Spleen (tissue), 11 donors: ENCODE measurements around the gene ETNK2. TPM values are rescaled to one million over a fixed set of nuclear protein-coding genes. Genes with fewer than 3 reads are reported as not detected.

ENCODE experiments used
- DNase-seq: peaks from one replicate; pipeline ENCODE4 v3.0.0-alpha.2; 2020
- H3K27ac ChIP-seq, 8 donors: fragments of 200-600 bp; sonication (generic) in 7 of 8; 1 replicate in 4 of 8; 2 replicates in 4 of 8; pipeline versions ENCODE4 v1.5.0 to v1.8.0; 2016 to 2021; ENCODE audit warnings: inconsistent platforms in 4 of 8, mild to moderate bottlenecking in 4 of 8, moderate library complexity in 1 of 8
- H3K27me3 ChIP-seq, 7 donors: fragments of 200-600 bp; sonication (generic) in 6 of 7; replicated peaks in 1 of 7; 1 replicate in 4 of 7; 2 replicates in 3 of 7; pipeline versions ENCODE4 v1.5.0 to v1.8.0; 2016 to 2021; ENCODE audit warnings: inconsistent platforms in 3 of 7, mild to moderate bottlenecking in 1 of 7
- H3K36me3 ChIP-seq, 6 donors: fragments of 200-600 bp; sonication (generic) in 5 of 6; 1 replicate in 4 of 6; 2 replicates in 2 of 6; pipeline versions ENCODE4 v1.5.0 to v1.8.0; 2016 to 2021; ENCODE audit warnings: inconsistent platforms in 2 of 6
- H3K4me1 ChIP-seq, 6 donors: fragments of 200-600 bp; sonication (generic) in 5 of 6; 1 replicate in 3 of 6; 2 replicates in 3 of 6; pipeline versions ENCODE4 v1.5.0 to v1.8.0; 2016 to 2021; ENCODE audit warnings: inconsistent platforms in 3 of 6
- H3K4me3 ChIP-seq, 8 donors: fragments of 200-600 bp; sonication (generic) in 7 of 8; 1 replicate in 4 of 8; 2 replicates in 4 of 8; pipeline versions ENCODE4 v1.5.0 to v1.8.0; 2016 to 2021; ENCODE audit warnings: inconsistent platforms in 4 of 8, mild to moderate bottlenecking in 4 of 8, moderate library complexity in 2 of 8
- H3K9me3 ChIP-seq, 8 donors: fragments of 200-600 bp; sonication (generic) in 7 of 8; 1 replicate in 4 of 8; 2 replicates in 4 of 8; pipeline versions ENCODE4 v1.5.0 to v1.8.0; 2016 to 2021; ENCODE audit warnings: inconsistent platforms in 4 of 8
- CTCF ChIP-seq, 11 experiments: fragments of 200-600 bp in 7 of 11; fragments of 450-650 bp in 4 of 11; sonication (generic) in 4 of 11; IDR thresholded peaks in 8 of 11; conservative IDR thresholded peaks in 3 of 11; 1 replicate in 7 of 11; 2 replicates in 4 of 11; pipeline versions ENCODE4 v1.4.0 to v1.8.0; 2016 to 2021; ENCODE audit warnings: antibody characterized with exemption in 11 of 11, inconsistent platforms in 4 of 11, mild to moderate bottlenecking in 1 of 11
- POLR2A ChIP-seq, 3 donors: fragments of 450-650 bp; IDR thresholded peaks; one replicate each; pipeline ENCODE4 v1.5.1; 2017; ENCODE audit warnings: antibody characterized with exemption in 3 of 3, mild to moderate bottlenecking in 1 of 3
- POLR2AphosphoS5 ChIP-seq, 3 donors: sonication (generic); formaldehyde crosslinking; IDR thresholded peaks; one replicate each; pipeline ENCODE4 v1.5.1; 2017; ENCODE audit warnings: antibody characterized with exemption in 3 of 3
- WGBS, 5 donors: extraction: QIAGEN DNeasy Blood & Tissue Kit in 3 of 5; methylation state at CpG; one replicate each; pipeline versions ENCODE4 v1.1.5 to v1.1.7; 2013 to 2018; 5-methylcytosine and 5-hydroxymethylcytosine counted together
- intact Hi-C: fragments of 100-400 bp; cut with DNase I; formaldehyde crosslinking; loops from one replicate; pipeline ENCODE4 v1.15.0; 2023; ENCODE audit warnings: low total_unique reads
- polyA plus RNA-seq, 3 donors: library from polyadenylated mRNA; stranded (reverse); fragments of 200-250 nt; gene quantifications; one replicate each; pipeline ENCODE4 v1.2.1, GENCODE V29; 2013
- total RNA-seq, 7 donors: library from RNA; depleted of rRNA in 3 of 7; stranded (reverse); fragments of >200 nt in 3 of 7; fragmentation: NEBNext Ultra II Directional in 4 of 7; extraction: Animal tissue kit (Norgen Biotek cat#: 25700) in 4 of 7; gene quantifications; one replicate each; pipeline versions ENCODE4 v1.1.0 to v1.2.1, GENCODE V29; 2016 to 2021
- donor health status: healthy with polysubstance abuse.
- donor health status: DM: no; HTN: no; CAD: no; lungs with moderate emphysema.
- donor health status: DM: no; HTN: no; CAD: no.
- donor health status: Bipolar disorder and iron deficiency.
- donor health status: healthy.
- donor health status: DM: no; HTN: no; CAD: no.
- donor health status: DM: yes; HTN: yes; CAD: no.

ETNK2 gene
- total and polyA plus RNA-seq, 10 donors: 1.9 to 20.8 (median 5.6) TPM

- Histone ChIP-seq H3K9me3 (no peaks in the 10 kb centered on the region), H3K4me1 (peaks cover 0 to 40% (median 17%) of the 10 kb centered on the region in 6 donors), H3K27ac (no peak overlapping the region), H3K4me3 (no peak overlapping the region), H3K27me3 (peaks cover 0 to 17% (median 0%) of the 10 kb centered on the region in 7 donors), H3K36me3 (peaks cover 0 to 27% (median 0%) of the 10 kb centered on the region in 6 donors)
- no peak for TF ChIP-seq POLR2A (IDR thresholded peaks at IDR 0.05)
- TF ChIP-seq CTCF (IDR thresholded peaks at IDR 0.05 in 8 of 11, conservative IDR thresholded peaks at IDR 0.05 in 3 of 11): no peak
- TF ChIP-seq POLR2AphosphoS5 (IDR thresholded peaks at IDR 0.05): peak in 2 of 3 donors; percentile 15 to 41
- 73 to 90% (median 79%) methylated on average over 3 to 4 of the region's 4 CpGs for WGBS, 5 donors
- no peak for DNase-seq
- intact Hi-C loops: no loop called here
Measured at GRCh38 chr1:204130178-204130577, 21.7 kb downstream of the ETNK2 start.

- intact Hi-C loops: loop anchor here (5.0 kb wide), 1 partner anchor 257 kb away; no protein-coding TSS in a partner anchor
- peak; percentile 91 for DNase-seq
- Histone ChIP-seq H3K27me3 (peaks cover 0 to 17% (median 0%) of the 10 kb centered on the region in 7 donors), H3K4me1 (peaks cover 0 to 40% (median 17%) of the 10 kb centered on the region in 6 donors), H3K4me3 (peak overlapping the region in 1 of 8 donors; percentile 28), H3K36me3 (peaks cover 0 to 28% (median 2%) of the 10 kb centered on the region in 6 donors), H3K9me3 (no peaks in the 10 kb centered on the region), H3K27ac (peak overlapping the region in 1 of 8 donors; percentile 36)
- TF ChIP-seq CTCF (IDR thresholded peaks at IDR 0.05 in 8 of 11, conservative IDR thresholded peaks at IDR 0.05 in 3 of 11): peak; percentile 61 to 96 (median 89)
- no peak for TF ChIP-seq POLR2A (IDR thresholded peaks at IDR 0.05)
- peak; percentile 44 to 75 (median 66) for TF ChIP-seq POLR2AphosphoS5 (IDR thresholded peaks at IDR 0.05)
- 29 to 45% (median 30%) methylated on average over 22 to 29 of the region's 29 CpGs for WGBS, 5 donors
Measured at GRCh38 chr1:204128964-204129896, 22.6 kb downstream of the ETNK2 start.

GRCh38 chr1:204128464-204128963 is 23.3 kb downstream of the ETNK2 start:
- peak overlapping the region in 1 of 8 donors; percentile 36 for H3K27ac ChIP-seq
- H3K4me3 ChIP-seq: peak overlapping the region in 1 of 8 donors; percentile 28
- no peaks in the 10 kb centered on the region for H3K9me3 ChIP-seq
- peaks cover 0 to 17% (median 0%) of the 10 kb centered on the region in 7 donors for H3K27me3 ChIP-seq
- peaks cover 0 to 30% (median 3%) of the 10 kb centered on the region in 6 donors for H3K36me3 ChIP-seq
- WGBS, 5 donors: 69 to 94% (median 79%) methylated on average over 4 of the region's 4 CpGs
- no peak for TF ChIP-seq POLR2A (IDR thresholded peaks at IDR 0.05)
- TF ChIP-seq POLR2AphosphoS5 (IDR thresholded peaks at IDR 0.05): no peak
- TF ChIP-seq CTCF (IDR thresholded peaks at IDR 0.05 in 8 of 11, conservative IDR thresholded peaks at IDR 0.05 in 3 of 11): no peak
- peaks cover 0 to 40% (median 17%) of the 10 kb centered on the region in 6 donors for H3K4me1 ChIP-seq
- intact Hi-C loops: loop anchor here (5.0 kb wide), 1 partner anchor 256 kb away; no protein-coding TSS in a partner anchor
- DNase-seq: no peak
